Hepatocyte (in vitro differentiated cells): ENCODE data around the gene PDE3B.

ENCODE experiments used
- CTCF ChIP-seq: fragments of 200-600 bp; sonication (generic); IDR thresholded peaks from 2 replicates; pipeline ENCODE4 v1.5.1; 2016; ENCODE audit warnings: antibody characterized with exemption, mild to moderate bottlenecking; ENCODE audit not compliant: poor library complexity
- EZH2 ChIP-seq: fragments of 200-600 bp; sonication (generic); IDR thresholded peaks from 2 replicates; pipeline ENCODE4 v1.6.1; 2016; ENCODE audit warnings: antibody characterized with exemption, mild to moderate bottlenecking, borderline replicate concordance
- EZH2phosphoT487 ChIP-seq: fragments of 200-600 bp; sonication (generic); IDR thresholded peaks from one replicate; pipeline ENCODE4 v1.6.1; 2018; ENCODE audit warnings: antibody characterized with exemption, mild to moderate bottlenecking, low read depth, moderate library complexity; ENCODE audit not compliant: unreplicated experiment, severe bottlenecking

GRCh38 chr11:14727215-14727614, 83.6 kb downstream of the PDE3B start:
- TF ChIP-seq CTCF (no peak), EZH2 (no peak), EZH2phosphoT487 (no peak)
